HFFc6 (cell line): ENCODE results near the gene NT5DC2. TPM values are rescaled to one million over a fixed set of nuclear protein-coding genes. Genes with fewer than 3 reads are reported as not detected.

Experiments used
- DNase-seq: peaks from one replicate; pipeline ENCODE4 v3.0.0-alpha.2; 2018
- H3K27ac Mint-ChIP-seq: 2 replicates; pipeline ENCODE4 v1.8.0; 2020; ENCODE audit warnings: mild to moderate bottlenecking, mixed read lengths
- H3K27me3 Mint-ChIP-seq: 2 replicates; pipeline ENCODE4 v1.8.0; 2021; ENCODE audit warnings: mild to moderate bottlenecking, moderate library complexity, mixed read lengths; ENCODE audit not compliant: insufficient read depth
- H3K36me3 Mint-ChIP-seq: 2 replicates; pipeline ENCODE4 v1.8.0; 2021; ENCODE audit warnings: low read depth, mixed read lengths
- H3K4me1 Mint-ChIP-seq: 2 replicates; pipeline ENCODE4 v1.8.0; 2020; ENCODE audit warnings: low read depth, mixed read lengths
- H3K4me3 Mint-ChIP-seq: 2 replicates; pipeline ENCODE4 v1.8.0; 2020; ENCODE audit warnings: mild to moderate bottlenecking, moderate library complexity, mixed read lengths
- H3K9me3 Mint-ChIP-seq: 2 replicates; pipeline ENCODE4 v1.8.0; 2020; ENCODE audit warnings: mild to moderate bottlenecking, mixed read lengths
- total RNA-seq, 6 experiments: library from RNA; stranded (reverse); fragmentation: NEBNext Ultra II Directional; extraction: Animal tissue kit (Norgen Biotek cat#: 25700); gene quantifications; 2 replicates in 1 of 6; 3 replicates in 5 of 6; pipeline ENCODE4 v1.2.3, GENCODE V29; 2021
- TF ChIP-seq, protein P1 (sequence below): fragments of 200-600 bp; sonication (generic); IDR thresholded peaks from 2 replicates; pipeline ENCODE4 v1.5.0; 2021; ENCODE audit warnings: antibody characterized with exemption, mild to moderate bottlenecking

The NT5DC2 gene
- total RNA-seq, 6 experiments from 2014 or later, result 156 to 198 (median 183) TPM

DNA sequence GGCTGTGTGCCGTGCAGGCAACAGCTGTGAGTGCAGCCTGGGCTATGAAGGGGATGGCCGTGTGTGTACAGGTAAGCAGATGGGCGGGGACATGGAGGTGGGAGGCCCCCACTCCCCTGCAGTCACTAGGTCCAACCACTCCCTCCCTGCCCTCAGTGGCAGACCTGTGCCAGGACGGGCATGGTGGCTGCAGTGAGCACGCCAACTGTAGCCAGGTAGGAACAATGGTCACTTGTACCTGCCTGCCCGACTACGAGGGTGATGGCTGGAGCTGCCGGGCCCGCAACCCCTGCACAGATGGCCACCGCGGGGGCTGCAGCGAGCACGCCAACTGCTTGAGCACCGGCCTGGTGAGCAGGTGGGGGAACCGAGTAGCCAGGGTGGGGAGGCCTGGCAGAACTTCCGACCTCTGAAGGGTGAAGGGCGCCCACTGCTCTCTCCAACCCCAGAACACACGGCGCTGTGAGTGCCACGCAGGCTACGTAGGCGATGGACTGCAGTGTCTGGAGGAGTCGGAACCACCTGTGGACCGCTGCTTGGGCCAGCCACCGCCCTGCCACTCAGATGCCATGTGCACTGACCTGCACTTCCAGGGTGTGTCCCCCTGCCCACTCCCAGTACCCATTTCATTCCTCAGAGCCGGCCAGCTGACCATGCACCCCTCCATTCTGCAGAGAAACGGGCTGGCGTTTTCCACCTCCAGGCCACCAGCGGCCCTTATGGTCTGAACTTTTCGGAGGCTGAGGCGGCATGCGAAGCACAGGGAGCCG is 11.6 kb downstream of the NT5DC2 start:
- H3K4me1 Mint-ChIP-seq, result peaks cover 5% of the 10 kb centered on the region; the same call in 1 of the 2 replicates
- H3K27ac Mint-ChIP-seq, result no peak overlapping the region
- TF ChIP-seq, protein P1, sequence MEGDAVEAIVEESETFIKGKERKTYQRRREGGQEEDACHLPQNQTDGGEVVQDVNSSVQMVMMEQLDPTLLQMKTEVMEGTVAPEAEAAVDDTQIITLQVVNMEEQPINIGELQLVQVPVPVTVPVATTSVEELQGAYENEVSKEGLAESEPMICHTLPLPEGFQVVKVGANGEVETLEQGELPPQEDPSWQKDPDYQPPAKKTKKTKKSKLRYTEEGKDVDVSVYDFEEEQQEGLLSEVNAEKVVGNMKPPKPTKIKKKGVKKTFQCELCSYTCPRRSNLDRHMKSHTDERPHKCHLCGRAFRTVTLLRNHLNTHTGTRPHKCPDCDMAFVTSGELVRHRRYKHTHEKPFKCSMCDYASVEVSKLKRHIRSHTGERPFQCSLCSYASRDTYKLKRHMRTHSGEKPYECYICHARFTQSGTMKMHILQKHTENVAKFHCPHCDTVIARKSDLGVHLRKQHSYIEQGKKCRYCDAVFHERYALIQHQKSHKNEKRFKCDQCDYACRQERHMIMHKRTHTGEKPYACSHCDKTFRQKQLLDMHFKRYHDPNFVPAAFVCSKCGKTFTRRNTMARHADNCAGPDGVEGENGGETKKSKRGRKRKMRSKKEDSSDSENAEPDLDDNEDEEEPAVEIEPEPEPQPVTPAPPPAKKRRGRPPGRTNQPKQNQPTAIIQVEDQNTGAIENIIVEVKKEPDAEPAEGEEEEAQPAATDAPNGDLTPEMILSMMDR, result no peak
- H3K36me3 Mint-ChIP-seq, result peaks cover 10% of the 10 kb centered on the region
- DNase-seq, result no peak
- no peak overlapping the region for H3K4me3 Mint-ChIP-seq
- no peaks in the 10 kb centered on the region for H3K9me3 Mint-ChIP-seq
- no peaks in the 10 kb centered on the region for H3K27me3 Mint-ChIP-seq

DNA sequence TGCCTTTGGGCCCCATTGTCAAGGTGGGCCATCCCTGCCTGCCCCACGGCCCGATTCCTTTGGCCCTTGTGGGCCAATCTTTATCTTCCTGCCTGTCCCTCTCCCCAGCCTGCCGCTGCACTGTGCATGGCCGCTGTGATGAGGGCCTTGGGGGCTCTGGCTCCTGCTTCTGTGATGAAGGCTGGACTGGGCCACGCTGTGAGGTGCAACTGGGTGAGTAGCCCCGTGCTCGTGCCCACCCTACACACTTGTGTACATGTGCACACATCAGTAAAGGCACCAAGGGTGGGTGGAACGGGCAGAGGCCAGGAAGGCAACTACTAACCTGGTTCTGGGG is 12.2 kb downstream of the NT5DC2 start:
- H3K9me3 Mint-ChIP-seq, result no peaks in the 10 kb centered on the region
- no peak overlapping the region for H3K27ac Mint-ChIP-seq
- H3K36me3 Mint-ChIP-seq, result peaks cover 10% of the 10 kb centered on the region
- H3K27me3 Mint-ChIP-seq, result no peaks in the 10 kb centered on the region
- H3K4me1 Mint-ChIP-seq, result peaks cover 2% of the 10 kb centered on the region; the same call in 1 of the 2 replicates
- DNase-seq, result no peak
- no peak overlapping the region for H3K4me3 Mint-ChIP-seq
- TF ChIP-seq, protein P1, result no peak

DNA sequence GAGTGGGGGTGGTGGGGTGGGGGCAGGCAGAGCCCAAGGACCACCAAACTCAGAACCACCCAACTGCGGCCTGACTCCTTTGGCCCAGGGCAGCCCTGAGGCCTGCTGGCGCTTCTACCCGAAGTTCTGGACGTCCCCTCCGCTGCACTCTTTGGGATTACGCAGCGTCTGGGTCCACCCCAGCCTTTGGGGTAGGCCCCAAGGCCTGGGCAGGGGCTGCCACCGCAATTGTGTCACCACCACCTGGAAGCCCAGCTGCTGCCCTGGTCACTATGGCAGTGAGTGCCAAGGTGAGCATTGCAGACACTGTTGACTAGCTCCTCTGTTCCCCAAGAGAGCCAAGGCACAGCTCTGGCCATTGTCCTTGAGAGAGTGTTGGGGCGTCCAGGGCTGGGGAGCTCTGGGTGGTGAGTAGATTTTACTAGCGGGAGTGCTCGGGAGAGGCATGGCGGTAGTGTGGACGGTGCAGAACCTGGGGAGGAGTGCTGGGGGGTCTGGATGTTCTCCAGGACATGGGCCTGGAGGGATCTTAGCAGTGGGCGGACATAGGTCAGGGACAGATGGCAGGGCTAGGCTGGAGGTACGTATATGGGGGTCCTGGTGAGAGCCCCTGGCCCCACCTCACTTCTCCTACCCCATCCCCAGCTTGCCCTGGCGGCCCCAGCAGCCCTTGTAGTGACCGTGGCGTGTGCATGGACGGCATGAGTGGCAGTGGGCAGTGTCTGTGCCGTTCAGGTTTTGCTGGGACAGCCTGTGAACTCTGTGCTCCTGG is 12.8 kb downstream of the NT5DC2 start:
- Mint-ChIP-seq H3K9me3 (no peaks in the 10 kb centered on the region), H3K27ac (no peak overlapping the region), H3K36me3 (peaks cover 10% of the 10 kb centered on the region), H3K4me3 (no peak overlapping the region), H3K27me3 (no peaks in the 10 kb centered on the region), H3K4me1 (no peaks in the 10 kb centered on the region)
- no peak for DNase-seq
- TF ChIP-seq, protein P1, result no peak

DNA sequence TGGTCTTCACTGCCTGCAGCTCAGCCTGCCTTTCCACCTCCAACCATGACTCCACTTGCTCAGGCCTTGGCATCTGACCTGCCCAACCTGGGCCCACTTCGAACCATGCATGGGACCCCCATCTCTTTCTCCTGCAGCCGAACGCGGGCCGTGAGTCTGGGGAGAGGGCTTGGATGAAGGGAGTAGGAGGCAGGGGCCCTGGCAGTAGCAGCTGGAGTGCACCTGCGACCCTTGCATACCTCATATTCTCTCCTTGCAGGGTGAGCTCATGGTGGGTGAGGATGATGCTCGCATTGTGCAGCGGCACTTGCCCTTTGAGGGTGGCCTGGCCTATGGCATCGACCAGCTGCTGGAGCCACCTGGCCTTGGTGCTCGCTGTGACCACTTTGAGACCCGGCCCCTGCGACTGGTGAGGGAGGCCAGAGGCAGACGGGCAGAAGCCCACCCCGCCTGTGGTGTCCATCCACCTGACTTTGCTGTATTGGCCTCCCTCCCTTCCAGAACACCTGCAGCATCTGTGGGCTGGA is 13.5 kb downstream of the NT5DC2 start:
- TF ChIP-seq, protein P1, result no peak
- H3K9me3 Mint-ChIP-seq, result no peaks in the 10 kb centered on the region
- no peak overlapping the region for H3K27ac Mint-ChIP-seq
- no peaks in the 10 kb centered on the region for H3K27me3 Mint-ChIP-seq
- no peak overlapping the region for H3K4me3 Mint-ChIP-seq
- H3K36me3 Mint-ChIP-seq, result peaks cover 10% of the 10 kb centered on the region
- DNase-seq, result no peak
- no peaks in the 10 kb centered on the region for H3K4me1 Mint-ChIP-seq

DNA sequence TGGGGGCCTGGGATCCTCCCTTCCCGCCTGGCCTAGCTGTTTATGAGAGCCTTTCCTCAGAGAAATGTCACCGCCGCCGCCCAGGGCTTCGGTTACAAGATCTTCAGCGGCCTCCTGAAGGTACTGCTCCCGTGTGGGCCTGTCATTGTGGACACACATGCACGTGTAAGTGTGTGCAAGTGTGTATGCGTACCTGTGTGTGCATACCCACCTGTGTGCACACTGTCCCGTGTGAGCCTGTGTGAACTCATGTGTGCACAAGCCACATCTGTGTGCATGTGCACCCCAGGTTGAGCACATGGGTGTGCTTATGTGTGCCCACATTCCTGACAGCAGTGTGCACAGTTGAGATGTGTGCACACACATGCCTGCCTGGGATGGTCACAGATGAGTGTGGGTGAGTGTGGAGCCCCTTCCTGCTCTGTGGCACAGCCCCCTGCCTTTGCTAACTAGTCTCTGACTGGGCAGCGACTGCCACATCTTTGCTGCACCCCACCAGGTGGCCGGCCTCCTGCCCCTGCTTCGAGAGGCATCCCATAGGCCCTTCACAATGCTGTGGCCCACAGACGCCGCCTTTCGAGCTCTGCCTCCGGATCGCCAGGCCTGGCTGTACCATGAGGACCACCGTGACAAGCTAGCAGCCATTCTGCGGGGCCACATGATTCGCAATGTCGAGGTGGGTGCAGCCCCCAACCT is 14.1 kb downstream of the NT5DC2 start:
- no peak for DNase-seq
- no peaks in the 10 kb centered on the region for H3K9me3 Mint-ChIP-seq
- no peak overlapping the region for H3K4me3 Mint-ChIP-seq
- H3K27ac Mint-ChIP-seq, result no peak overlapping the region
- no peaks in the 10 kb centered on the region for H3K27me3 Mint-ChIP-seq
- peaks cover 9% of the 10 kb centered on the region for H3K36me3 Mint-ChIP-seq
- TF ChIP-seq, protein P1, result no peak
- no peaks in the 10 kb centered on the region for H3K4me1 Mint-ChIP-seq
